Fibroblast of lung (primary cell): ENCODE results near the gene MRPL51. TPM values are rescaled to one million over a fixed set of nuclear protein-coding genes. Genes with fewer than 3 reads are reported as not detected.

Experiments used
- DNase-seq, 2 donors: peaks; one replicate each; pipeline versions ENCODE4 v3.0.0 to v3.0.0-alpha.2; 2010; ENCODE audit warnings: low read depth in 2 of 2
- H2AFZ ChIP-seq: 2 replicates; pipeline ENCODE4 v1.5.1; 2012; ENCODE audit warnings: low read length, control low read depth, inconsistent platforms
- H3K27ac ChIP-seq: 2 replicates; pipeline ENCODE4 v1.5.1; 2011; ENCODE audit warnings: low read length, control low read depth; ENCODE audit not compliant: insufficient read depth
- H3K27me3 ChIP-seq: 2 replicates; pipeline ENCODE4 v1.5.1; 2011; ENCODE audit warnings: mild to moderate bottlenecking, low read length; ENCODE audit not compliant: control insufficient read depth, insufficient read depth
- H3K36me3 ChIP-seq: 2 replicates; pipeline ENCODE4 v1.5.1; 2011; ENCODE audit warnings: low read length; ENCODE audit not compliant: control insufficient read depth, insufficient read depth
- H3K4me1 ChIP-seq: 2 replicates; pipeline ENCODE4 v1.5.1; 2011; ENCODE audit warnings: low read length; ENCODE audit not compliant: control insufficient read depth, insufficient read depth; ENCODE audit errors: extremely low read depth
- H3K4me2 ChIP-seq: 2 replicates; pipeline ENCODE4 v1.5.1; 2011; ENCODE audit warnings: low read length, control low read depth; ENCODE audit not compliant: insufficient read depth; ENCODE audit errors: extremely low read depth
- H3K4me3 ChIP-seq, 4 experiments: fragments of 200-600 bp in 1 of 4; sonication (generic) in 1 of 4; replicated peaks in 1 of 4; 2 replicates each; pipeline ENCODE4 v1.5.1; 2011 to 2016; ENCODE audit warnings: low read length in 4 of 4, low read depth in 3 of 4, mild to moderate bottlenecking in 3 of 4, control low read depth in 2 of 4, inconsistent platforms in 1 of 4, mixed read lengths in 1 of 4; ENCODE audit not compliant: insufficient read depth in 1 of 4; ENCODE audit errors: control extremely low read depth in 1 of 4
- H3K79me2 ChIP-seq: 2 replicates; pipeline ENCODE4 v1.5.1; 2012; ENCODE audit warnings: mild to moderate bottlenecking, low read length, inconsistent platforms; ENCODE audit not compliant: control insufficient read depth, insufficient read depth
- H3K9ac ChIP-seq: 2 replicates; pipeline ENCODE4 v1.5.1; 2011; ENCODE audit warnings: mild to moderate bottlenecking, low read length, control low read depth; ENCODE audit not compliant: insufficient read depth
- H3K9me3 ChIP-seq: 2 replicates; pipeline ENCODE4 v1.5.1; 2012; ENCODE audit warnings: low read depth, low read length; ENCODE audit not compliant: control insufficient read depth, insufficient read depth
- H4K20me1 ChIP-seq: 2 replicates; pipeline ENCODE4 v1.5.1; 2011; ENCODE audit warnings: low read length; ENCODE audit not compliant: control insufficient read depth, insufficient read depth; ENCODE audit errors: extremely low read depth
- CTCF ChIP-seq, 2 donors: IDR thresholded peaks in 1 of 2; conservative IDR thresholded peaks in 1 of 2; 1 replicate in 1 of 2; 2 replicates in 1 of 2; pipeline ENCODE4 v1.5.1; 2011 to 2012; ENCODE audit warnings: low read length in 2 of 2, control low read depth in 1 of 2, inconsistent platforms in 1 of 2, low read depth in 1 of 2, mild to moderate bottlenecking in 1 of 2
- EZH2 ChIP-seq: IDR thresholded peaks from 2 replicates; pipeline ENCODE4 v1.5.1; 2012; ENCODE audit warnings: low read length, control low read depth, mild to moderate bottlenecking; ENCODE audit errors: missing control alignments
- polyA plus RNA-seq, 2 donors: library from polyadenylated mRNA; depleted of rRNA in 1 of 2; stranded (reverse) in 1 of 2; unstranded in 1 of 2; fragments of >200 nt; gene quantifications; 2 replicates each; pipeline ENCODE4 v1.2.1, GENCODE V29; 2011 to 2012; ENCODE audit warnings: missing spikeins in 1 of 2
- total RNA-seq: library from RNA; depleted of rRNA; stranded (reverse); fragments of >200 nt; gene quantifications from 2 replicates; pipeline ENCODE4 v1.2.1, GENCODE V29; 2014

Gene MRPL51
- total and polyA plus RNA-seq, 2 donors (not counting 1 experiment from before 2014, with no cell fraction given): 118 to 120 TPM

GRCh38 chr12:6527711-6528110, 34.6 kb upstream of the MRPL51 start:
- Histone ChIP-seq H3K36me3 (peaks cover 32% of the 10 kb centered on the region), H3K27ac (no peak overlapping the region), H3K9me3 (no peaks in the 10 kb centered on the region), H3K4me1 (peaks cover 8% of the 10 kb centered on the region), H3K79me2 (peaks cover 3% of the 10 kb centered on the region), H3K4me2 (no peak overlapping the region), H4K20me1 (no peaks in the 10 kb centered on the region), H3K9ac (no peak overlapping the region), H2AFZ (no peak overlapping the region), H3K27me3 (no peaks in the 10 kb centered on the region), H3K4me3 (no peak overlapping the region)
- TF ChIP-seq EZH2: no peak
- no peak for TF ChIP-seq CTCF (conservative IDR thresholded peaks at IDR 0.05 in 1 of 2, IDR thresholded peaks at IDR 0.05 in 1 of 2; ENCODE audit: low read depth in 1 of 2, low read length in 2 of 2)
- no peak for DNase-seq

- peaks cover 1% of the 10 kb centered on the region for H3K79me2 ChIP-seq
- no peak overlapping the region for H3K4me2 ChIP-seq
- H3K27ac ChIP-seq: no peak overlapping the region
- no peak overlapping the region for H2AFZ ChIP-seq
- H4K20me1 ChIP-seq: no peaks in the 10 kb centered on the region
- DNase-seq: no peak
- peaks cover 4% of the 10 kb centered on the region for H3K4me1 ChIP-seq
- no peaks in the 10 kb centered on the region for H3K27me3 ChIP-seq
- H3K4me3 ChIP-seq: no peak overlapping the region
- H3K9ac ChIP-seq: no peak overlapping the region
- no peaks in the 10 kb centered on the region for H3K9me3 ChIP-seq
- H3K36me3 ChIP-seq: peaks cover 35% of the 10 kb centered on the region
- TF ChIP-seq EZH2 (no peak), CTCF (conservative IDR thresholded peaks at IDR 0.05 in 1 of 2, IDR thresholded peaks at IDR 0.05 in 1 of 2; ENCODE audit: low read depth in 1 of 2, low read length in 2 of 2) (no peak)
Observed at GRCh38 chr12:6526766-6527525, 33.9 kb upstream of the MRPL51 start.

- H3K36me3 ChIP-seq: peaks cover 35% of the 10 kb centered on the region
- H2AFZ ChIP-seq: no peak overlapping the region
- H3K9ac ChIP-seq: no peak overlapping the region
- no peaks in the 10 kb centered on the region for H3K9me3 ChIP-seq
- TF ChIP-seq EZH2 (no peak), CTCF (conservative IDR thresholded peaks at IDR 0.05 in 1 of 2, IDR thresholded peaks at IDR 0.05 in 1 of 2; ENCODE audit: low read depth in 1 of 2, low read length in 2 of 2) (no peak)
- H3K4me1 ChIP-seq: no peaks in the 10 kb centered on the region
- DNase-seq: no peak
- H3K4me2 ChIP-seq: no peak overlapping the region
- no peaks in the 10 kb centered on the region for H3K79me2 ChIP-seq
- H4K20me1 ChIP-seq: no peaks in the 10 kb centered on the region
- H3K27ac ChIP-seq: no peak overlapping the region
- no peak overlapping the region for H3K4me3 ChIP-seq
- H3K27me3 ChIP-seq: no peaks in the 10 kb centered on the region
Observed at GRCh38 chr12:6526201-6526600, 33.1 kb upstream of the MRPL51 start.
